PC-9 (cell line): ENCODE measurements around the gene CDH22. TPM values are rescaled to one million over a fixed set of nuclear protein-coding genes. Genes with fewer than 3 reads are reported as not detected.

Experiments used
- BruUV-seq: library from RNA; stranded (reverse); fragments of 400-500 nt; replicated peaks from 2 replicates; lab custom pipeline; 2021; lab: Mats Ljungman, UMichigan
- CTCF ChIA-PET: fragments of 300-600 bp; sonication (Branson Sonifier 250); formaldehyde crosslinking; loops from one replicate; lab custom pipeline; 2022; ENCODE audit warnings: antibody characterized with exemption; lab: Charles Lee
- POLR2A ChIA-PET: fragments of 300-600 bp; sonication (Branson Sonifier 250); formaldehyde crosslinking; loops from one replicate; lab custom pipeline; 2022; ENCODE audit warnings: antibody characterized with exemption; ENCODE audit not compliant: unreplicated experiment; lab: Charles Lee
- DNase-seq, 2 experiments: peaks; one replicate each; pipeline versions ENCODE4 v3.0.0 to v3.0.0-alpha.2; 2015 to 2022; ENCODE audit warnings: mixed read lengths in 1 of 2
- H2AFZ ChIP-seq: fragments of 200-600 bp; sonication (generic); 2 replicates; pipeline ENCODE4 v1.8.1; 2017; ENCODE audit warnings: antibody characterized with exemption
- H3F3A ChIP-seq: fragments of 200-600 bp; sonication (generic); 2 replicates; pipeline ENCODE4 v1.8.1; 2017; ENCODE audit warnings: antibody characterized with exemption, mild to moderate bottlenecking, low read depth; ENCODE audit not compliant: insufficient read depth
- H3K27ac ChIP-seq: fragments of 200-600 bp; sonication (generic); 2 replicates; pipeline ENCODE4 v1.6.1; 2016; ENCODE audit warnings: mixed run types
- H3K27me3 ChIP-seq: fragments of 200-600 bp; sonication (generic); 2 replicates; pipeline ENCODE4 v1.6.1; 2016; ENCODE audit warnings: low read depth, mixed run types; ENCODE audit not compliant: insufficient read depth
- H3K36me3 ChIP-seq: fragments of 200-600 bp; sonication (generic); 2 replicates; pipeline ENCODE4 v1.6.1; 2016; ENCODE audit warnings: low read depth, mixed run types
- H3K4me1 ChIP-seq: fragments of 200-600 bp; sonication (generic); replicated peaks from 2 replicates; pipeline ENCODE4 v1.6.1; 2016; ENCODE audit warnings: mixed run types; ENCODE audit not compliant: insufficient read depth
- H3K4me2 ChIP-seq: fragments of 200-600 bp; sonication (generic); 2 replicates; pipeline ENCODE4 v1.6.1; 2017; ENCODE audit warnings: mixed run types
- H3K4me3 ChIP-seq: fragments of 200-600 bp; sonication (generic); 2 replicates; pipeline ENCODE4 v1.6.1; 2016; ENCODE audit warnings: mixed run types
- H3K79me2 ChIP-seq: fragments of 200-600 bp; sonication (generic); 2 replicates; pipeline ENCODE4 v1.6.1; 2017; ENCODE audit warnings: low read depth, mixed run types
- H3K9me2 ChIP-seq: fragments of 200-600 bp; sonication (generic); 2 replicates; pipeline ENCODE4 v1.8.1; 2017; ENCODE audit warnings: mild to moderate bottlenecking; ENCODE audit not compliant: insufficient read depth
- H3K9me3 ChIP-seq: fragments of 200-600 bp; sonication (generic); 2 replicates; pipeline ENCODE4 v1.8.1; 2016; ENCODE audit warnings: low read depth; ENCODE audit not compliant: insufficient read depth
- H4K20me1 ChIP-seq: fragments of 200-600 bp; sonication (generic); 2 replicates; pipeline ENCODE4 v1.8.1; 2017; ENCODE audit not compliant: insufficient read depth
- CTCF ChIP-seq: fragments of 200-600 bp; sonication (generic); conservative IDR thresholded peaks from 2 replicates; pipeline ENCODE4 v1.6.1; 2017; ENCODE audit warnings: mixed run types, antibody characterized with exemption, mild to moderate bottlenecking, moderate library complexity
- EZH2 ChIP-seq: fragments of 200-600 bp; sonication (generic); IDR thresholded peaks from 2 replicates; pipeline ENCODE4 v1.8.0; 2017; ENCODE audit warnings: antibody characterized with exemption, low read depth
- intact Hi-C: fragments of 100-400 bp; cut with micrococcal nuclease; formaldehyde crosslinking; loops from one replicate; pipeline ENCODE4 v1.10.0; 2022; ENCODE audit not compliant: unreplicated experiment
- total RNA-seq: library from RNA; stranded (reverse); gene quantifications from 2 replicates; pipeline ENCODE4 v1.2.3, GENCODE V29; 2021

Gene CDH22
- total RNA-seq, 1 experiment from 2014 or later, result not detected

GRCh38 chr20:46305973-46306360 lies 2.3 kb downstream of the CDH22 start:
- no peaks in the 10 kb centered on the region; the same call in 1 of the 2 replicates for H3F3A ChIP-seq
- peaks cover 78% of the 10 kb centered on the region for H3K27me3 ChIP-seq
- no peaks in the 10 kb centered on the region for H3K4me1 ChIP-seq
- ChIA-PET POLR2A (no interaction called here), CTCF (interaction anchor here (1.1 kb wide), 1 partner anchor 11 kb away, joined by 3 read pairs; no protein-coding TSS in a partner anchor)
- no peak overlapping the region for H3K4me3 ChIP-seq
- H3K4me2 ChIP-seq, result no peak overlapping the region
- H3K79me2 ChIP-seq, result no peaks in the 10 kb centered on the region
- no peaks in the 10 kb centered on the region for H3K9me2 ChIP-seq
- H4K20me1 ChIP-seq, result no peaks in the 10 kb centered on the region
- H2AFZ ChIP-seq, result no peak overlapping the region
- no peak for DNase-seq
- H3K9me3 ChIP-seq, result no peaks in the 10 kb centered on the region
- no TSS peak for BruUV-seq
- no peak for TF ChIP-seq CTCF
- no peak for TF ChIP-seq EZH2
- H3K27ac ChIP-seq, result no peak overlapping the region
- no peaks in the 10 kb centered on the region for H3K36me3 ChIP-seq
- intact Hi-C loops, result loop anchor here (5.0 kb wide), 1 partner anchor 174 kb away; no protein-coding TSS in a partner anchor

- TF ChIP-seq CTCF, result no peak
- no peak for TF ChIP-seq EZH2
- no peaks in the 10 kb centered on the region for H3K79me2 ChIP-seq
- H4K20me1 ChIP-seq, result no peaks in the 10 kb centered on the region
- H3K9me3 ChIP-seq, result no peaks in the 10 kb centered on the region
- H3K4me3 ChIP-seq, result no peak overlapping the region
- no peak for DNase-seq
- peaks cover 77% of the 10 kb centered on the region for H3K27me3 ChIP-seq
- H3F3A ChIP-seq, result no peaks in the 10 kb centered on the region; the same call in 1 of the 2 replicates
- ChIA-PET POLR2A (no interaction called here), CTCF (no interaction called here)
- H3K4me2 ChIP-seq, result no peak overlapping the region
- no TSS peak for BruUV-seq
- H2AFZ ChIP-seq, result no peak overlapping the region
- H3K4me1 ChIP-seq, result no peaks in the 10 kb centered on the region
- H3K36me3 ChIP-seq, result no peaks in the 10 kb centered on the region
- no peaks in the 10 kb centered on the region for H3K9me2 ChIP-seq
- intact Hi-C loops, result loop anchor here (5.0 kb wide), 1 partner anchor 173 kb away; no protein-coding TSS in a partner anchor
- no peak overlapping the region for H3K27ac ChIP-seq
These were observed 2.8 kb downstream of the CDH22 start for GRCh38 chr20:46305331-46305972.

- CTCF ChIA-PET, result no interaction called here
- no peaks in the 10 kb centered on the region for H3K36me3 ChIP-seq
- no peak overlapping the region for H3K4me3 ChIP-seq
- no peaks in the 10 kb centered on the region for H4K20me1 ChIP-seq
- H3K9me3 ChIP-seq, result no peaks in the 10 kb centered on the region
- no TSS peak for BruUV-seq
- no peaks in the 10 kb centered on the region for H3F3A ChIP-seq
- peaks cover 77% of the 10 kb centered on the region for H3K27me3 ChIP-seq
- no peak overlapping the region for H2AFZ ChIP-seq
- no peak overlapping the region for H3K4me2 ChIP-seq
- no peaks in the 10 kb centered on the region for H3K9me2 ChIP-seq
- H3K79me2 ChIP-seq, result no peaks in the 10 kb centered on the region
- TF ChIP-seq EZH2 (no peak), CTCF (no peak)
- no peaks in the 10 kb centered on the region for H3K4me1 ChIP-seq
- no peak for DNase-seq
- intact Hi-C loops, result loop anchor here (5.0 kb wide), 1 partner anchor 173 kb away; no protein-coding TSS in a partner anchor
- POLR2A ChIA-PET, result interaction anchor here (0.6 kb wide), 1 partner anchor 228 kb away, joined by 3 read pairs; no protein-coding TSS in a partner anchor
- no peak overlapping the region for H3K27ac ChIP-seq
These were observed 3.4 kb downstream of the CDH22 start for GRCh38 chr20:46304852-46305251.
